SK-N-SH treated with all-trans-retinoic acid at 6 μM for 48 hours (cell line): ENCODE data around the gene SLC1A4.
"Not testable (repeated sequence)": the region's sequence is repeated elsewhere in the genome, so short reads cannot be mapped to it uniquely, and the experiment has no call there.

Experiments used
- ATAC-seq: fragments of 200-7000 bp; cut with Tn5 transposase; 3 replicates; pipeline ENCODE4 v1.9.1; 2020; ENCODE audit warnings: mild to moderate bottlenecking, moderate library complexity
- ARNTL ChIP-seq: fragments of 450-650 bp; formaldehyde crosslinking; IDR thresholded peaks from 2 replicates; pipeline ENCODE4 v1.5.0; 2020; ENCODE audit warnings: low read depth, mild to moderate bottlenecking, moderate library complexity, borderline replicate concordance
- CSDC2 ChIP-seq: fragments of 250-450 bp; sonication (Bioruptor Pico); IDR thresholded peaks from 2 replicates; pipeline ENCODE4 v1.5.0; 2020; ENCODE audit warnings: mild to moderate bottlenecking, moderate library complexity
- CSRNP3 ChIP-seq: fragments of 250-450 bp; sonication (Bioruptor Pico); IDR thresholded peaks from 2 replicates; pipeline ENCODE4 v1.5.1; 2021; ENCODE audit warnings: mild to moderate bottlenecking, moderate library complexity
- ESRRG ChIP-seq: fragments of 250-450 bp; sonication (Bioruptor Pico); IDR thresholded peaks from 2 replicates; pipeline ENCODE4 v1.6.1; 2021; ENCODE audit warnings: mild to moderate bottlenecking
- GLIS3 ChIP-seq: fragments of 250-450 bp; sonication (Bioruptor Pico); IDR thresholded peaks from 2 replicates; pipeline ENCODE4 v1.5.0; 2020; ENCODE audit warnings: mild to moderate bottlenecking, moderate library complexity
- ISL1 ChIP-seq: fragments of 250-450 bp; sonication (Bioruptor Pico); IDR thresholded peaks from 2 replicates; pipeline ENCODE4 v2.1.2; 2022; ENCODE audit warnings: mild to moderate bottlenecking, moderate library complexity
- PATZ1 ChIP-seq: fragments of 250-450 bp; sonication (Bioruptor Pico); IDR thresholded peaks from 2 replicates; pipeline ENCODE4 v1.8.0; 2020; ENCODE audit warnings: mild to moderate bottlenecking, moderate library complexity, borderline replicate concordance
- POU6F1 ChIP-seq: fragments of 250-450 bp; sonication (Bioruptor Pico); IDR thresholded peaks from 2 replicates; pipeline ENCODE4 v1.8.0; 2021; ENCODE audit warnings: low read depth, mild to moderate bottlenecking, moderate library complexity, borderline replicate concordance
- PPARA ChIP-seq: fragments of 250-450 bp; sonication (Bioruptor Pico); IDR thresholded peaks from 2 replicates; pipeline ENCODE4 v1.5.0; 2020; ENCODE audit warnings: mild to moderate bottlenecking, borderline replicate concordance
- RARB ChIP-seq: fragments of 250-450 bp; sonication (Bioruptor Pico); IDR thresholded peaks from 2 replicates; pipeline ENCODE4 v1.8.0; 2021; ENCODE audit warnings: mild to moderate bottlenecking, moderate library complexity
- TOX ChIP-seq: fragments of 250-450 bp; sonication (Bioruptor Pico); IDR thresholded peaks from 2 replicates; pipeline ENCODE4 v1.8.0; 2021; ENCODE audit warnings: mild to moderate bottlenecking, moderate library complexity, borderline replicate concordance
- ZC3H10 ChIP-seq: fragments of 250-450 bp; sonication (Bioruptor Pico); IDR thresholded peaks from 2 replicates; pipeline ENCODE4 v1.5.1; 2021; ENCODE audit warnings: mild to moderate bottlenecking, moderate library complexity
- ZFP3 ChIP-seq: fragments of 250-450 bp; sonication (Bioruptor Pico); IDR thresholded peaks from 2 replicates; pipeline ENCODE4 v1.5.0; 2020; ENCODE audit warnings: mild to moderate bottlenecking, moderate library complexity
- ZFP30 ChIP-seq: fragments of 450-650 bp; formaldehyde crosslinking; IDR thresholded peaks from 2 replicates; pipeline ENCODE4 v1.5.0; 2022; ENCODE audit warnings: mild to moderate bottlenecking, moderate library complexity
- ZNF70 ChIP-seq: fragments of 450-650 bp; formaldehyde crosslinking; IDR thresholded peaks from 2 replicates; pipeline ENCODE4 v1.5.0; 2020; ENCODE audit warnings: mild to moderate bottlenecking, moderate library complexity
- ZNF8 ChIP-seq: fragments of 450-650 bp; formaldehyde crosslinking; IDR thresholded peaks from 2 replicates; pipeline ENCODE4 v1.5.0; 2020; ENCODE audit warnings: mild to moderate bottlenecking, moderate library complexity

SLC1A4 gene

GRCh38 chr2:65017335-65017734, 28.1 kb downstream of the SLC1A4 start (continued):
- TF ChIP-seq POU6F1 (CRISPR knock-in tag) (no peak), ZFP30 (no peak), ISL1 (CRISPR knock-in tag) (no peak), PATZ1 (CRISPR knock-in tag) (no peak)

- TF ChIP-seq POU6F1 (CRISPR knock-in tag) (no peak), PPARA (no peak), CSRNP3 (no peak)
- no peak for ATAC-seq
Measured at GRCh38 chr2:65018141-65018582, 29.0 kb downstream of the SLC1A4 start.

GRCh38 chr2:65019010-65019409, 29.8 kb downstream of the SLC1A4 start:
- TF ChIP-seq ISL1 (CRISPR knock-in tag) (no peak), ZFP3 (CRISPR knock-in tag) (no peak), ZNF70 (CRISPR knock-in tag) (no peak), RARB (CRISPR knock-in tag) (no peak), TOX (CRISPR knock-in tag) (no peak), ESRRG (no peak), ZNF8 (no peak), ZFP30 (no peak), ZC3H10 (CRISPR knock-in tag) (no peak), GLIS3 (no peak)
- TF ChIP-seq, all 23 proteins: peak for 0
- no peak for ATAC-seq

- TF ChIP-seq POU6F1 (CRISPR knock-in tag) (no peak), ZFP30 (no peak), CSRNP3 (no peak), ARNTL (no peak), CSDC2 (CRISPR knock-in tag) (no peak), ZNF70 (CRISPR knock-in tag) (no peak)
- no peak for ATAC-seq
Measured at GRCh38 chr2:65019675-65020195, 30.5 kb downstream of the SLC1A4 start.

- not testable (repeated sequence) for ATAC-seq
Measured at GRCh38 chr2:65020251-65020650, 31.1 kb downstream of the SLC1A4 start.
